ENCODE data around the gene LONP2.
"Not testable (repeated sequence)": the region's sequence is repeated elsewhere in the genome, so short reads cannot be mapped to it uniquely, and the experiment has no call there.

The LONP2 gene

GRCh38 chr16:48347191-48347865 lies 103.2 kb downstream of the LONP2 start:
- peak in 2 of 3 donors; percentile 42 to 48 for DNase-seq

- DNase-seq = no peak
These were observed 103.9 kb downstream of the LONP2 start for GRCh38 chr16:48347980-48348379.

- DNase-seq = no peak
These were observed 106.6 kb downstream of the LONP2 start for GRCh38 chr16:48350736-48351135.

GRCh38 chr16:48352648-48353390 lies 108.7 kb downstream of the LONP2 start:
- DNase-seq = peak; percentile 57 to 76 (median 76)

- DNase-seq = peak; percentile 79 to 84 (median 82)
These were observed 109.6 kb downstream of the LONP2 start for GRCh38 chr16:48353565-48354163.

GRCh38 chr16:48354385-48354784 lies 110.3 kb downstream of the LONP2 start:
- DNase-seq = not testable (repeated sequence)

GRCh38 chr16:48354877-48355855 lies 111.1 kb downstream of the LONP2 start:
- no peak for DNase-seq

GRCh38 chr16:48356633-48357376 lies 112.7 kb downstream of the LONP2 start:
- DNase-seq = peak in 2 of 3 donors; percentile 34 to 36

GRCh38 chr16:48358419-48358818 lies 114.3 kb downstream of the LONP2 start:
- DNase-seq = no peak

- no peak for DNase-seq
These were observed 115.9 kb downstream of the LONP2 start for GRCh38 chr16:48359983-48360382.

GRCh38 chr16:48361012-48361411 lies 116.9 kb downstream of the LONP2 start:
- DNase-seq = peak in 1 of 3 donors; percentile 22

- peak; percentile 42 to 77 (median 42) for DNase-seq
These were observed 117.5 kb downstream of the LONP2 start for GRCh38 chr16:48361540-48362144.

- no peak for DNase-seq
These were observed 121.0 kb downstream of the LONP2 start for GRCh38 chr16:48365025-48365600.

GRCh38 chr16:48365601-48366164 lies 121.6 kb downstream of the LONP2 start:
- DNase-seq = peak; percentile 92 to 97 (median 94)

- DNase-seq = peak; percentile 54 to 60 (median 57)
These were observed 122.3 kb downstream of the LONP2 start for GRCh38 chr16:48366165-48367093.

GRCh38 chr16:48367441-48368049 lies 123.4 kb downstream of the LONP2 start:
- DNase-seq = no peak

- no peak for DNase-seq
These were observed 125.7 kb downstream of the LONP2 start for GRCh38 chr16:48369765-48370164.

GRCh38 chr16:48370229-48370628 lies 126.1 kb downstream of the LONP2 start:
- no peak for DNase-seq

Measured in suppressor macrophage treated with lipopolysaccharide for 1 hour (primary cell).